Left lobe of liver (tissue), 2 donors: ENCODE results near the gene MCIDAS. TPM values are rescaled to one million over a fixed set of nuclear protein-coding genes. Genes with fewer than 3 reads are reported as not detected.

Experiments
- ATAC-seq: fragments of 200-7000 bp; cut with Tn5 transposase; one replicate; pipeline ENCODE4 v1.9.1; 2020; ENCODE audit warnings: mild to moderate bottlenecking, moderate library complexity
- DNase-seq: peaks from one replicate; pipeline ENCODE4 v3.0.0-alpha.2; 2020; ENCODE audit warnings: low spot score
- total RNA-seq: library from RNA; stranded (reverse); gene quantifications from one replicate; pipeline ENCODE4 v1.2.1, GENCODE V29; 2021
- donor health status: DM: no; HTN: no; CAD: no; lungs with moderate emphysema.
- donor health status: DM: no; HTN: yes; CAD: no.

MCIDAS gene
- total RNA-seq, 1 donor from 2014 or later: not detected

- no peak for DNase-seq
- no peak for ATAC-seq
Measured at GRCh38 chr5:55171471-55171870, 55.6 kb downstream of the MCIDAS start.

Other genes starting within 250 kb of the MCIDAS start
- gene ESM1, start 241.7 kb downstream of the MCIDAS start, total RNA-seq: not detected
- gene GZMK, start 203.1 kb downstream of the MCIDAS start, total RNA-seq: 0.15 TPM
- gene GZMA, start 124.7 kb downstream of the MCIDAS start, total RNA-seq: not detected
- 0.86 TPM for gene GPX8, start 67.1 kb downstream of the MCIDAS start, total RNA-seq
- not detected for gene CDC20B, start 54.1 kb downstream of the MCIDAS start, total RNA-seq
- not detected for gene CCNO, start 6.3 kb upstream of the MCIDAS start, total RNA-seq
- 11.0 TPM for gene DHX29, start 80.4 kb upstream of the MCIDAS start, total RNA-seq
- 21.1 TPM for gene MTREX, start 80.7 kb upstream of the MCIDAS start, total RNA-seq